Activated naive CD4-positive, alpha-beta T cell treated with anti-CD3 and anti-CD28 coated beads, Interleukin-2, amount 10 ng/mL, durations not matched to agents 7 days and 5 days (primary cell): ENCODE data around the gene INF2.
A peak's percentile ranks its signal among the peaks of the same experiment; 100 is the strongest.
"Not testable (repeated sequence)": the region's sequence is repeated elsewhere in the genome, so short reads cannot be mapped to it uniquely, and the experiment has no call there.

ENCODE experiments used
- CTCF ChIA-PET: fragments of 350-600 bp; sonication (Branson Sonifier 250); formaldehyde crosslinking; loops from one replicate; lab custom pipeline; 2021; ENCODE audit warnings: antibody characterized with exemption; lab: Charles Lee
- DNase-seq: peaks from one replicate; pipeline ENCODE4 v3.0.0-alpha.2; 2020
- H3K27ac Mint-ChIP-seq: one replicate; pipeline ENCODE4 v1.8.0; 2021; ENCODE audit warnings: mild to moderate bottlenecking, moderate library complexity, mixed read lengths
- H3K27me3 Mint-ChIP-seq: one replicate; pipeline ENCODE4 v1.8.0; 2021; ENCODE audit warnings: mild to moderate bottlenecking, mixed read lengths
- H3K36me3 Mint-ChIP-seq: one replicate; pipeline ENCODE4 v1.8.0; 2021; ENCODE audit warnings: mixed read lengths
- H3K4me1 Mint-ChIP-seq: one replicate; pipeline ENCODE4 v1.8.0; 2021; ENCODE audit warnings: mixed read lengths
- H3K4me3 Mint-ChIP-seq: one replicate; pipeline ENCODE4 v1.8.0; 2021; ENCODE audit warnings: mild to moderate bottlenecking, moderate library complexity, mixed read lengths
- H3K9me3 Mint-ChIP-seq: one replicate; pipeline ENCODE4 v1.8.0; 2021; ENCODE audit warnings: mixed read lengths

Gene INF2

DNA sequence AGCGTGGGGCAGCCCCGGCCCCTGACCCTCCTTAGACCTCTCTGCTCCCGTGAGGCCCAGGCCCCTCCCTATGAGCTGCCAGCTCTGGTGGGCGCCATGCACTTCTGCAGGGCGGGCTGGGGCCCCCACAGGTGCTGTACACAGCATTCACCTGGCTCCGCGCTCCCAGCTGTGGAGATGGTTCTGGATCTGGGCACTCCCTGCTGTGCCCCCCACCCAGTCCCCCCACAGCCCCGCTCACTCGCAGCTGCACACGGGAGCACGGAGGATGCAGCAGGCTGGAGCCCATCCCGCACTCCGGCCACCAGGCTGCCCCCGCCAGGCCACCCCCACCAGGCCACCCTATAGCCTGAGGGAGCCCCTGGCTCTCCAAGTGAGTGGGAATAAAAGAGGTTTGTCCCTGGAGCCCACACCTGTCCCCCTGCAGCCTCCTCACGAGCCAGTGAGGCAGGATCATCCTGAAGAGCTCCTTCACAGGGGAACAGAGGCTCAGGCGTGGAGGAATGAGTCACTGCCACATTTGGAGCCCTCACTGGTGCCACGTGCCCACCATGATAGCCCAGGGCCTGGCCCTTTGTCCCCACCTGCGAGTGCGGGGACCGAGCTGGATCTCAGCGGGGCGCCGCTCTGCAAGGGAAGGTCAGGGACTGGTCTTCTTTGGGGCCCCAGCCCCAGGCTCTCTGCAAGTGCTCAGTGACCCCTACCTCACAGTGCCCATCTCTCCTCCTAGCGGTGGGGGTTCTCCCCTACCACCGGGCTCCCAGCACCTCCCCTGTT is 36.5 kb downstream of the INF2 start:
- DNase-seq: no peak
- no peaks in the 10 kb centered on the region for H3K9me3 Mint-ChIP-seq
- peaks cover 2% of the 10 kb centered on the region for H3K36me3 Mint-ChIP-seq
- peaks cover 29% of the 10 kb centered on the region for H3K27me3 Mint-ChIP-seq
- CTCF ChIA-PET: interaction anchor here (0.6 to 1.6 kb wide), 4 partner anchors 9 to 100 kb away, joined by 3 to 4 read pairs (median 3); no protein-coding TSS in a partner anchor
- H3K27ac Mint-ChIP-seq: no peak overlapping the region
- H3K4me1 Mint-ChIP-seq: no peaks in the 10 kb centered on the region
- H3K4me3 Mint-ChIP-seq: no peak overlapping the region

DNA sequence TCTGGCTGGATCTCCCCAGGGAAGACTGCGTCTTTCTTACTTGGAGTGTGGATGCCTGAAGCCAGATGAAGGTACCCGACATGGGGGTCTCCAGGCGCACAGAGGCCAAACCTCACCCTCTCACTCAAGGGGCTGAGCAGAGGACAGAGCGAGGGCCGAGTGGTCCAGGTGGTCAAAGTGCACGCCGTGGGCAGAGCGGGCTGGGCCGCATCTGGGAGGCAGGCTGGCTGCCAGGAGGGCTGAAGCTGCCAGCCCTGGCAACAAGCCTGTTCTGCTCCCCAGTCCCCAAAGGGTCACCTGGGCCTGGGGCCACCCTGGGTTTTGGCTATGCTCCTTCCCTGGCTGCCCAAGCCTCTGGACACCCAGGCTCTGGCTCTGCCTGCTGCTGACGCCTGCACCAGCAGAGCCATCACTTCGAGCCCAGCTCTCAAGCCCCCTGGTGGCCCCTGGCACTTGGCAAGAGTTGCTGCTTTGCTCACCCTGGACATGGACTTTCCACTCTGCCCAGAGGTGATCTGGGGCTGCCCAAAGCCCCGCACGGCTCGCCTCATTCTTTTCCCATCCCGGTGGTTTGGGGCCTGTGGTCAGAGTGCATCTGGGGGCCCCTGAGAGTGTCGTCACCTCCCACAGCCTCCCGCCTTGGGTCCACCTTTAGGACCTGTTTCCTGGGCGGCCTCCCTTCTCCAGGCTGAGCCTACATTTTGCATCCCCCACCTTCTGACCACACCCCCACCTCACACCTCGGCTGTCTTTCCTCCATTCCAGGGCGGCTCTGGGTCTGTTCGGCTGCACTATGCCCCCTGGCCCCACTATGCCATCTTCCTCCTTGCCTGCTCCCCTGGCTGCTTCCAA is 37.4 kb downstream of the INF2 start:
- peaks cover 2% of the 10 kb centered on the region for H3K36me3 Mint-ChIP-seq
- H3K4me1 Mint-ChIP-seq: no peaks in the 10 kb centered on the region
- no peaks in the 10 kb centered on the region for H3K9me3 Mint-ChIP-seq
- H3K27ac Mint-ChIP-seq: no peak overlapping the region
- CTCF ChIA-PET: interaction anchor here (0.6 kb wide), 1 partner anchor 8 kb away, joined by 3 read pairs; no protein-coding TSS in a partner anchor
- H3K4me3 Mint-ChIP-seq: no peak overlapping the region
- DNase-seq: no peak
- peaks cover 29% of the 10 kb centered on the region for H3K27me3 Mint-ChIP-seq

DNA sequence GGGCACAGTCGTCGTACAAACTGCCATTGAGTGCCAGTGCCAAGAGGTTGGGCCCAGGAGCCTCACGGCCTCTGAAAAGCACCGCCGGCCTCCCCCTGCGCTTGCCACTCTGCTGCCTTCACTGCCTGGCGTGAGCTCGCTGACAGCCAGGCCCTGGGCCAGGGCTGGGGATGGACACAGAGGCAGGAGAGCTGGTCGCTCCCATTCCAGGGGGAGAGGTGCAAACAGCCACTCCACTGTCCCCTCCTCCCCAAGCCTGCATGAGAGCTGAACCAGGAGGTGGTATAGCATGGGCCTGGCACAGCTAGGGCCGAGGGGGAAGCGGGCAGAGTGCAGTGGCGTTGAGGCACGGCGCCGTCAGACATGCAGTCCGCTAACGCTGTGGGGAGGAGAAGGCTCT is 39.2 kb downstream of the INF2 start:
- no peaks in the 10 kb centered on the region for H3K4me1 Mint-ChIP-seq
- CTCF ChIA-PET: no interaction called here
- H3K9me3 Mint-ChIP-seq: no peaks in the 10 kb centered on the region
- peaks cover 29% of the 10 kb centered on the region for H3K27me3 Mint-ChIP-seq
- H3K4me3 Mint-ChIP-seq: no peak overlapping the region
- H3K27ac Mint-ChIP-seq: peak overlapping the region; percentile 24
- no peaks in the 10 kb centered on the region for H3K36me3 Mint-ChIP-seq
- no peak for DNase-seq

DNA sequence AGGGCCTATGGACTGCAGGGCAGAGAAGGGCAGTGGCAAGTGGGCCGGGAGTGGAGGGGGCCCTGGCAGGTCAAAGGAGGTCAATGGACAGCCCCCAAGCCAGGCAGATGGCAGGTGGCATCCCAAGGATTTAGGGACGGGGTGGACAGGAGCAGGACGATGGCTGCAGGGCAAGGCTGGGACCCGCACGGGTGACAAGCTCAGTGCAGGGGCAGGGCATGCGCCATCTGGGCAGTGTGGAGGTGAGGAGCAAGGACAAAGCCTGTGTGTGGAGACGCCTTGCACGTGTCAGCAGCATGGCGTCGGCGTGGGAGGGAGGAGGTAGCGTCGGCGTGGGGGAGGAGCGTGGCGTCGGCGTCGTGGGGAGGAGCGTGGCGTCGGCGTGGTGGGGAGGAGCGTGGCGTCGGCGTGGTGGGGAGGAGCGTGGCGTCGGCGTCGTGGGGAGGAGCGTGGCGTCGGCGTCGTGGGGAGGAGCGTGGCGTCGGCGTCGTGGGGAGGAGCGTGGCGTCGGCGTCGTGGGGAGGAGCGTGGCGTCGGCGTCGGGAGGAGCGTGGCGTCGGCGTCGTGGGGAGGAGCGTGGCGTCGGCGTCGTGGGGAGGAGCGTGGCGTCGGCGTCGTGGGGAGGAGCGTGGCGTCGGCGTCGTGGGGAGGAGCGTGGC is 39.9 kb downstream of the INF2 start:
- DNase-seq, H3K27ac Mint-ChIP-seq, H3K4me1 Mint-ChIP-seq, H3K4me3 Mint-ChIP-seq, H3K36me3 Mint-ChIP-seq, H3K9me3 Mint-ChIP-seq, CTCF ChIA-PET: not testable (repeated sequence)
- peaks cover 32% of the 10 kb centered on the region for H3K27me3 Mint-ChIP-seq

DNA sequence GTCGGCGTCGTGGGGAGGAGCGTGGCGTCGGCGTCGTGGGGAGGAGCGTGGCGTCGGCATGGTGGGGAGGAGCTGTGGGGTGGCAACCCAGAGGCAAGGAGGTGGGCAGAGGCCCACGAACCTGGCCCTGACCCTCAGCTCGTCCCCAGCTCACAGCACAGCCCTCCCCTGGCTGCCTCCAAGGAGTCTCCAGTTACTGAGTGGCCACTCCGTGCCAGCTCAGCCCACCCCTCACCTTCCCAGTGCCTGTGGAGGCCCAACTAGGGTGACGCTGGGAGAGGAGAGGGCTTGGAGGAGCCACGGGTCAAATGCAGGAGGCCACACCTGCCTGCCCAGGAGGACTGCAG is 40.4 kb downstream of the INF2 start:
- Mint-ChIP-seq H3K4me3 (no peak overlapping the region), H3K27me3 (peaks cover 30% of the 10 kb centered on the region), H3K36me3 (no peaks in the 10 kb centered on the region), H3K9me3 (no peaks in the 10 kb centered on the region), H3K4me1 (no peaks in the 10 kb centered on the region), H3K27ac (no peak overlapping the region)
- no peak for DNase-seq
- CTCF ChIA-PET: no interaction called here

DNA sequence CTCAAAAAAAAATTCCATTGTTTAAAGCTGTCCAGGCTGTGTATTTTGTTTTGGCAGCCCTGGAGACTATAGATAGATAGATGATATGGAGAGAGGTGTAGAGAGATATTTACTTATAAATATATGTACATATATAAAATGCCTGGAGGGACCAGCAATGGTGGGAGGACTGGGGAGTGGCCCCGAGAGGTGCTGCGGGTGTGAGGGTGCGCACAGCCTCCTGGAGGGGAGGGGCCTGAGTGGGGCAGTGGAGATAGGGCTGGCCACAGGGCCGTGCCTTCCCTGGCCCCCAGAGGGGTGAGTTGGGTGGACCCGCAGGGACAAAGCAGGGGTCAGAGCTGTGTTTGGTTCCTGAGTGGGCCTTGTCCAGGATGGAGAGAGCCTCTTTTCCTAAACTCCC is 41.1 kb downstream of the INF2 start:
- Mint-ChIP-seq H3K27ac (no peak overlapping the region), H3K36me3 (no peaks in the 10 kb centered on the region), H3K27me3 (peaks cover 24% of the 10 kb centered on the region), H3K9me3 (no peaks in the 10 kb centered on the region), H3K4me1 (no peaks in the 10 kb centered on the region), H3K4me3 (no peak overlapping the region)
- CTCF ChIA-PET: no interaction called here
- DNase-seq: no peak

DNA sequence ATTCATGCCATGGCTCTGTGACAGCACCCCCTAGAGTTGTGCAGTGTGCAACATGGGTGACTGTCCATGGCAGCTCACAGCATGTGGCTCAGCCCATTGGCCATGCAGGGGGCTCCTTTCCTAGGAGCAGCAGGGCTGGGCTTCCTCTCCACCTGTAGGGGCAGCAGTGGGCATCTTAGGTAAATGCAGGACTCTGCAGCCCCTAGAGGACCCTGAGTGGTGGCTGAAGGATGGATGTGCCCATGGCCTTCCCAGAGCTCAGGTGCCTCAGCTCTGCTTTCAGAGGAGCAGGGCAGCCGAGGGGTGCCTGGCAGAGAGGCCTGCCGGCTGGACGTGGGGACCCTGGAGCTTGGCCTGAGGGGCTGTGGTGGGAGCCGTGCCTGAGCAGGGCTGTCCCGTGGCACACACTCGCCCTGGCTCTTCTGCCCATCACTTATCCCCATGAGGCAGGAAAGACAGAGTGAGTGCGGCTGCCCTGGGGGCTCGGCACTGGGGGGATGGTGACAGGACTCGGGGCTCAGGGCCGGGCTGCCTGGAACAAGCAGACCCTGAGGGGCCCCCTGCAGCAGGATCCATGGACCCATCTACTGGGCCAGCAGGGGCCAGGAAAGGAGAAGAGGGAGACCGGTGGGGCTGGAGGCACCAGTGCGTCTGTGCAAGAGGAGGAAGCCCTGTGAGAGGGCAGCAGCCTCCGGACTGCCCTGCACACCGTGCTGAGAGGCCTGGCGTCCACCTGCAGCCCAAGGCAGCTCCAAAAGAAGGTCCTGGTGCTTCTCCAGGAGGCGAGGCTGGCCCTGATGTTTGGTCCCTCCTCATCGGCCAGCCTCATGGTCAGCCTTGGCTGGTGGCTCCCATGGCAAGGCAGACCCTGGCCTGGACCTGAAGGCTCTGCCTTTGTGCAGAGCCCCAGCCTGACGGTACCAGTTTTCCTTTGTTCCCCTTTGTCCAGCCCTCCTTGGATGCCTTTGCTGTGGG is 42.2 kb downstream of the INF2 start:
- H3K4me3 Mint-ChIP-seq: no peak overlapping the region
- no peak overlapping the region for H3K27ac Mint-ChIP-seq
- no peaks in the 10 kb centered on the region for H3K36me3 Mint-ChIP-seq
- no peaks in the 10 kb centered on the region for H3K4me1 Mint-ChIP-seq
- H3K9me3 Mint-ChIP-seq: no peaks in the 10 kb centered on the region
- CTCF ChIA-PET: no interaction called here
- DNase-seq: no peak
- peaks cover 18% of the 10 kb centered on the region for H3K27me3 Mint-ChIP-seq

DNA sequence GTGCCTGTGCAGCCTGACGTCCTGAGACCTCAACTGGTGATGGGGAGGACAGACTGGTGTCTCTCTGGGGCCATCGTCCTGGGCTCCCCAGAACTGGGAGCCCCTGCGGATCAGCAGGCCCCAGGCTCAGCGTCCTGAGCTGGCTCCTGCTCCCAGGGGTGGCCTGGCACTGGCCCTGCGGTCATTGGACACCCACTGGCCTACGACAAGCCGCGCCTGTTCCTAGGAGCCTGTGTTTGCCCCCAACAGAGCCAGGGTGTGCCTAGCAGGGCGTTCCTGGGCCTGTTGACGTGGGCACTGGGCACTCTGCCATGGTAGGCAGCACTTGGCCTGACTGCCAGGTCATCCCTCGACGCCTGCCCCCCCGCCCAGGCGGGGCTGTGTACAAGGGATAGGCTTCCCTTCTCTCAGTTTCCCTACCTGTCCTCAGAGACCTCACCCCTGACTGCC is 43.0 kb downstream of the INF2 start:
- Mint-ChIP-seq H3K4me3 (no peak overlapping the region), H3K9me3 (no peaks in the 10 kb centered on the region), H3K27ac (no peak overlapping the region), H3K27me3 (peaks cover 14% of the 10 kb centered on the region), H3K36me3 (no peaks in the 10 kb centered on the region), H3K4me1 (no peaks in the 10 kb centered on the region)
- CTCF ChIA-PET: interaction anchor here (1.1 kb wide), 1 partner anchor 15 kb away, joined by 3 read pairs; no protein-coding TSS in a partner anchor
- no peak for DNase-seq

DNA sequence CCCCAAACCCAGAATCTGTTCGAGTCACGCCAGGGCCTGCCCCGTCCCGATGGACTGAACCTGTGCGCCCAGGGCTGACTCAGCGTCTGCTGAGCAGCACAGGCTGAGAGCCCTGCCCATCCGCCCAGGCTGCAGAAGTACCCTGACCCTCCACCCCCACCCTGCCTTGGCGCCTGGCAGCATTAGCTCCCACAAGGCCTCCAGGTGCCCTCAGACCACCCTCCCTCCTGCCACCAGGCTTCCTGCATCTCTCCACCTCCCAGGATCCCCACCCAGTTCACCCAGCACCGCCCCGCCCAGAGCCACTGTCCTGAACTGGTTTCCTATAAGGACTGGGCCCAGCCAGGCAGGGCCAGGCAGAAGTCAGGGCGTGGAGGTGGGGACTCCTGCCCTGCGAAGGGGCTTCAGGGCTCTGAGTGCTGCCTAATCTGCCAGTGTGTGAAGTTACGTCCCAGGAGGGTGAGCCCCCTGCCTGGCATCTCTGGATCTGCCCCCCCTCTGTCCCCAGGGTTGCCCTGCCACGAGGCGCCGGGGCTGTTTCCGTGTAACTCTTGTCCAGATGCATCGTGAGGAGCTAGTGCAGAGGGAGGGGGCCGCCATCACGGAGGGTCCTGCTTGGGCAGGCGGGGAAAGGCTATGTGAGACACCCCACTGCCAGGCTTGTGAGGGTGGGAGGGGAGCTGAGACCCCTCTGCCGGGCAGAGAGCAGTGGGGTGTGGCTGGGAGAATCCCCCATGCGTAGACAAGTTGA is 43.7 kb downstream of the INF2 start:
- CTCF ChIA-PET: interaction anchor here (1.1 kb wide), 1 partner anchor 15 kb away, joined by 3 read pairs; no protein-coding TSS in a partner anchor
- Mint-ChIP-seq H3K4me3 (no peak overlapping the region), H3K4me1 (no peaks in the 10 kb centered on the region), H3K27me3 (peaks cover 9% of the 10 kb centered on the region), H3K36me3 (no peaks in the 10 kb centered on the region), H3K9me3 (no peaks in the 10 kb centered on the region), H3K27ac (no peak overlapping the region)
- no peak for DNase-seq

DNA sequence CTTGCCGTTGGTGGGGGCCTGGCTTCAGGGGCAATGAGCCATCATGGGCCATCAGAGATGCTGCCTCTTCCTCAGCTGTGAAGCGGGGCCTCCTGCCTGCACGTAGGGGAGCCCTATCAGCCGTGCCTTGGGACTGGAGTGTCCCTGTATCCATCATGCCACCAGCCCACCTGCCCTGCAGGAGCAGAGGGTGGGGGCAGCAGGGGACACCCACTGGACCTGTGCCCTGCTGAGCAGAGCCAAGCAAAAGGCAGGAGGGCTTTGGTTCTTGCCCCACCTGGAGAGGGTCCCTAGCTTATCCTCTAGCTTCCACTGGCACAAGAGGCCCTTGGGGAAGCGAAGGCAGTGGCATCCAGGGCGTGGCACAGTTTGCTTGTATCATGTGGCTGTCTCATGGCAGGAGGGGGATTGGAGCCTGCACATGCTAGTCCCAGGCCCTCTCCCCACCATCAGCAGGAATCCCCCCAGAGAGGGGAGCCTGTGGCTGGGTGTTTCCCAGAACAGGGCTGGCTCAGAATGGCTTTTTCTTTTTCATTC is 44.7 kb downstream of the INF2 start:
- CTCF ChIA-PET: interaction anchor here (1.0 kb wide), 1 partner anchor 8 kb away, joined by 3 read pairs; no protein-coding TSS in a partner anchor
- Mint-ChIP-seq H3K4me3 (no peak overlapping the region), H3K36me3 (no peaks in the 10 kb centered on the region), H3K27me3 (peaks cover 16% of the 10 kb centered on the region), H3K4me1 (no peaks in the 10 kb centered on the region), H3K9me3 (no peaks in the 10 kb centered on the region), H3K27ac (no peak overlapping the region)
- DNase-seq: no peak

DNA sequence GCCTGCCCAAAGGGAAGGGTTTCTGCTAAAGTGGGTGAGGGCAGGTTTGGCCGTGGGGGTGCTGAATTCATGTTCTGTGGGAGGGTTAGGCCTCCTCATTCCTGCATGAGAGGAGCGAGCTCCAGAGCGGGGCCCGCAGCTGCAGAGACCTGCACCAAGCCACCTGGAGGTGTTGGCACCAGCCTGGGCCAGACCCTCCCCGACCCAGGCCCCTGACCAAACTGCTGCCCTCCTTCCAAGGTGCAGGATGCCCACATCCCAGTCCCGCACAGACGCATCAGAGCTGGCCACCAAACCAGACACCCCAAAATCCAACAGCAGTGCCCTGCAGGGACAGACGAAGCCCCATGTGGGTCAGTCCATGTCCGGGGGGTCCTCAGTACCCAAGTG is 45.2 kb downstream of the INF2 start:
- Mint-ChIP-seq H3K4me3 (no peak overlapping the region), H3K36me3 (no peaks in the 10 kb centered on the region), H3K27me3 (peaks cover 16% of the 10 kb centered on the region), H3K4me1 (no peaks in the 10 kb centered on the region), H3K27ac (no peak overlapping the region), H3K9me3 (no peaks in the 10 kb centered on the region)
- no peak for DNase-seq
- CTCF ChIA-PET: interaction anchor here (1.0 kb wide), 1 partner anchor 8 kb away, joined by 3 read pairs; no protein-coding TSS in a partner anchor

DNA sequence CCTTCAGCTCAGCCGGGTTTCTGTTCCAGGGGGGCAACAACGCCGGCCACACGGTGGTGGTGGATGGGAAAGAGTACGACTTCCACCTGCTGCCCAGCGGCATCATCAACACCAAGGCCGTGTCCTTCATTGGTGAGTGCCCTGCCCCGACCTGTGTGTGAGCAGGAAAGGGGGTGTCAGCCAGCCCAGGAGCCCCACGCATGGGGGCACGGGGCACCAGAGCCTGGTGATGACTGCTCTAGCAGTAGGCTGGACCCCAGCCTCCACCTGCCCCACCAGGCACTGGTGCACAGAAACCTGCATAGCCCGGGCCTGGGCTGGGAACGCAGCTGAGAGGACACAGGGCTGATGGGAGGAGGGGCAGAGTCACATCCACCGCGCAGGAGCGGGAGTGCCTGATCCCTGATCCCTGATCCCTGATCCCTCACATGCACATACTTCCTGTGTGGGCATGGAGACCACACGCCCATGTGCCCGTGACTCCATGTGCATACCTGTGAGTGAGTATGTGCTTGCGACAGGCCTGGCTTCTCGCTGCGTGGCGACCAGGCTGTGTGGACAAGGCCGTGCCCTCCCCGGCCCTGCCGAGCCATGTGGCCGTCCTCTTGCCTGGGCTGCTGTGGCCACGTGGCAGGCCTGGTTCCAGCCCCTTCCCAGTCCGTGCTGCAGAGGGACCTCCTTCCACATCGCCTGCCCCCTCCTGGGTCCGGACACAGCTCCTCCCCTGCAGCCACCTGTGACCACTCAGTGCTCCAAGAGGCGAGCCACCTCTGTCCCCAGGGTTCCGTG is 45.8 kb downstream of the INF2 start:
- Mint-ChIP-seq H3K27ac (no peak overlapping the region), H3K4me3 (no peak overlapping the region), H3K36me3 (no peaks in the 10 kb centered on the region), H3K9me3 (no peaks in the 10 kb centered on the region), H3K4me1 (no peaks in the 10 kb centered on the region), H3K27me3 (peaks cover 16% of the 10 kb centered on the region)
- CTCF ChIA-PET: interaction anchor here (1.0 to 1.1 kb wide), 2 partner anchors 9 to 10 kb away, joined by 3 read pairs; no protein-coding TSS in a partner anchor
- DNase-seq: no peak
